Measurements from ENCODE around the gene MAP2. TPM values are rescaled to one million over a fixed set of nuclear protein-coding genes. Genes with fewer than 3 reads are reported as not detected.

MAP2 gene
- total and polyA plus RNA-seq, 8 donors, result 2.1 to 24.6 (median 11.8) TPM

DNA sequence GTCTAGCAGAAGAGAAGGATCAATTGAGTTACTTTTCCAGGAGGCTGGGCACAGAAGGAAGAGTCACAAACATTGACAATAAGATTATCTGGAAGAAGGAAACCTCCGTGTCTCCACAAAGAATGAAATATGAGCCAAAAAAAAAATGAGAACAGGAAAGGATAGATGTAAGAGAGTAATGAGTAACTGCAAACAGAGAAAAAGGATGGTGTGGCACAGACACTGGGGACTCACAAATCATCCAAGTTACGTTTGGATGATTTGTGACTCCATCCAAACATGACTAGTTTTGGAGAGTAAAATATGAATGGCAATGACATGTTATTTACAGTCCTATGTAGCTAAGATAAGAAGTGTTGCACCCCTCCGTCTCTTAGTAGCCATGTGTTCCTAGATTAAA is 42.8 kb upstream of the MAP2 start:
- TF ChIP-seq EP300 (IDR thresholded peaks at IDR 0.05) (no peak), POLR2AphosphoS5 (IDR thresholded peaks at IDR 0.05) (no peak), POLR2A (IDR thresholded peaks at IDR 0.05) (no peak)
- TF ChIP-seq, protein P1, sequence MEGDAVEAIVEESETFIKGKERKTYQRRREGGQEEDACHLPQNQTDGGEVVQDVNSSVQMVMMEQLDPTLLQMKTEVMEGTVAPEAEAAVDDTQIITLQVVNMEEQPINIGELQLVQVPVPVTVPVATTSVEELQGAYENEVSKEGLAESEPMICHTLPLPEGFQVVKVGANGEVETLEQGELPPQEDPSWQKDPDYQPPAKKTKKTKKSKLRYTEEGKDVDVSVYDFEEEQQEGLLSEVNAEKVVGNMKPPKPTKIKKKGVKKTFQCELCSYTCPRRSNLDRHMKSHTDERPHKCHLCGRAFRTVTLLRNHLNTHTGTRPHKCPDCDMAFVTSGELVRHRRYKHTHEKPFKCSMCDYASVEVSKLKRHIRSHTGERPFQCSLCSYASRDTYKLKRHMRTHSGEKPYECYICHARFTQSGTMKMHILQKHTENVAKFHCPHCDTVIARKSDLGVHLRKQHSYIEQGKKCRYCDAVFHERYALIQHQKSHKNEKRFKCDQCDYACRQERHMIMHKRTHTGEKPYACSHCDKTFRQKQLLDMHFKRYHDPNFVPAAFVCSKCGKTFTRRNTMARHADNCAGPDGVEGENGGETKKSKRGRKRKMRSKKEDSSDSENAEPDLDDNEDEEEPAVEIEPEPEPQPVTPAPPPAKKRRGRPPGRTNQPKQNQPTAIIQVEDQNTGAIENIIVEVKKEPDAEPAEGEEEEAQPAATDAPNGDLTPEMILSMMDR (IDR thresholded peaks at IDR 0.05), result no peak
- Histone ChIP-seq H3K27ac (no peak overlapping the region), H3K4me1 (no peaks in the 10 kb centered on the region), H3K27me3 (no peaks in the 10 kb centered on the region), H3K4me3 (no peak overlapping the region), H3K9me3 (peaks cover 0 to 18% (median 10%) of the 10 kb centered on the region in 4 donors), H3K36me3 (no peaks in the 10 kb centered on the region)
- intact Hi-C loops (cut with DNase I; ENCODE audit: low total_unique reads), result no loop called here
- no peak for DNase-seq
- 23 to 39% (median 32%) methylated on average over 3 of the region's 3 CpGs for WGBS, 5 donors

DNA sequence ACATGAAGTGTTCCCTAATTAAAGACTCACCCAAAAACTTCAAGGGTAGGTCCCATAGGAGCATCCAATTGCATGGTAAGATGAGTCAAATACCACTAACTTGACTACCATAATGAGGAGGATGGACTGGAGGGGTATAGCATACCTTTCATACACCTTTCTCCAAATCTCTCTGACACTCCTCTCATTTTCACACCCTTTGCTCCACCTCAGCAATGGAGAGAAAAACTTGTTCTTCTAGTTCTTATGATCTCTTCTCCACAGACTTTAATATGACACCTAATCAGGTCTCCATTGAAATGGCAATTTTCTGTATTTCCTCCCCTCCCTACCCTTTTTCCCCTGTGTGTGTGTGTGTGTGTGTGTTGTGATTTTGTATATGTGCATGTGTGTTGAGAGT is 41.1 kb upstream of the MAP2 start:
- TF ChIP-seq EP300 (IDR thresholded peaks at IDR 0.05) (no peak), POLR2A (IDR thresholded peaks at IDR 0.05) (no peak), POLR2AphosphoS5 (IDR thresholded peaks at IDR 0.05) (no peak)
- TF ChIP-seq, protein P1 (IDR thresholded peaks at IDR 0.05), result no peak
- Histone ChIP-seq H3K36me3 (no peaks in the 10 kb centered on the region), H3K9me3 (peaks cover 0 to 2% (median under 1%) of the 10 kb centered on the region in 4 donors), H3K4me1 (no peaks in the 10 kb centered on the region), H3K4me3 (no peak overlapping the region), H3K27me3 (no peaks in the 10 kb centered on the region), H3K27ac (no peak overlapping the region)
- intact Hi-C loops (cut with DNase I; ENCODE audit: low total_unique reads), result no loop called here
- no peak for DNase-seq

DNA sequence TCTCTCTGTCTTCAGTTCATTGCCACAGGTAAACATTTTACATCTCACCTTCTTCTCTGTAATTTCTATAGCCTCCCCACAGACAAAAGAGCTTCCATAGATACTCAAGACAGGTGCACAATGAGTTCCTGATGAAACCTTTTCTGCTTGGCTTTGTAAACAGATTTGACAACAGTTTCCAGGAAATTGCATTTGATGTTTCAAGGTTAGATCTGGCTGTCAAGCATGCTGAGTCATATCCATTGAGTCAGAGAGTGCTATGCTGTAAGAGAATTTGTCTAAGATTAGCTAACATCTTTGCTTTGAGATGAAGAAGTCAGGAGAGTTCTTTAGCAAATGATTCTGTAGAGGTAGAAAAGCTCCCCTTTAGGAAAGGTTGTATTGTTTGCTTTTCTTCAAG is 40.6 kb upstream of the MAP2 start:
- intact Hi-C loops (cut with DNase I; ENCODE audit: low total_unique reads), result no loop called here
- TF ChIP-seq EP300 (IDR thresholded peaks at IDR 0.05) (no peak), POLR2A (IDR thresholded peaks at IDR 0.05) (no peak), POLR2AphosphoS5 (IDR thresholded peaks at IDR 0.05) (no peak)
- TF ChIP-seq, protein P1 (IDR thresholded peaks at IDR 0.05), result no peak
- Histone ChIP-seq H3K36me3 (no peaks in the 10 kb centered on the region), H3K4me3 (no peak overlapping the region), H3K27me3 (no peaks in the 10 kb centered on the region), H3K9me3 (no peaks in the 10 kb centered on the region), H3K4me1 (no peaks in the 10 kb centered on the region), H3K27ac (no peak overlapping the region)
- DNase-seq, result peak in 1 of 2 donors; percentile 9

- TF ChIP-seq EP300 (IDR thresholded peaks at IDR 0.05) (no peak), POLR2A (IDR thresholded peaks at IDR 0.05) (no peak), POLR2AphosphoS5 (IDR thresholded peaks at IDR 0.05) (no peak)
- TF ChIP-seq, protein P1 (IDR thresholded peaks at IDR 0.05), result no peak
- Histone ChIP-seq H3K4me1 (no peaks in the 10 kb centered on the region), H3K27me3 (no peaks in the 10 kb centered on the region), H3K36me3 (no peaks in the 10 kb centered on the region), H3K4me3 (no peak overlapping the region), H3K27ac (no peak overlapping the region), H3K9me3 (no peaks in the 10 kb centered on the region)
- DNase-seq, result no peak
- intact Hi-C loops (cut with DNase I; ENCODE audit: low total_unique reads), result no loop called here
- 95 to 98% (median 95%) methylated on average over 20 to 34 of the region's 34 CpGs for WGBS, 5 donors
Measured at GRCh38 chr2:209387389-209387788, 36.5 kb upstream of the MAP2 start.
